H9 (cell line): ENCODE results near the gene CHN2. TPM values are rescaled to one million over a fixed set of nuclear protein-coding genes. Genes with fewer than 3 reads are reported as not detected.

Experiments used
- total RNA-seq: library from RNA; stranded (reverse); gene quantifications from 2 replicates; pipeline ENCODE4 v1.2.1, GENCODE V29; 2021

The CHN2 gene
- total RNA-seq, 1 experiment from 2014 or later = 3.3 TPM

Other genes with a start within 250 kb of the CHN2 start
- gene TRIL, start 236.4 kb upstream of the CHN2 start, total RNA-seq = 3.1 and 3.3 TPM in 2 replicates
- 26.9 and 28.0 TPM in 2 replicates for gene CPVL, start 48.2 kb upstream of the CHN2 start, total RNA-seq